ENCODE data around the gene CTNND2. TPM values are rescaled to one million over a fixed set of nuclear protein-coding genes. Genes with fewer than 3 reads are reported as not detected.

CTNND2 gene
- polyA plus RNA-seq, 1 donor from 2014 or later: not detected

DNA sequence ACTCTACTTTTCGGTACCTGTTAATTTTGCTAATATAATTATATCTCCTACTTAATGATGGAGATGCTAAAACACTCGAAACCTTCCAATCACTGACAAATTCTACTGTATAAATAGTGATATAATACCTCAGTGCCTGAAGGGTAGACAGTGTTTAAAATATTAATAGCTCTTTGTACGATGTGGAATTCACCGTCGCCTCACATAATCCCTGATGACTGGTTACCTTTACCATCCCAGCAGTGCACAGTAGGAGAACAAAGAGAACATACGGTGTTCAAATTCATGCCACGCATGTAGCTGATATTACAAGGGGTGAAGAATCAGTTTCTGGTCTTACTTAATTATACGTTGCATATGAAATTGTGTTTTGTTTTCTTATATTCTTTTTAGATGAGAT is 506.7 kb downstream of the CTNND2 start:
- no peaks in the 10 kb centered on the region for H3K4me1 Mint-ChIP-seq
- no peak overlapping the region for H3K4me3 Mint-ChIP-seq
- no peaks in the 10 kb centered on the region for H3K27me3 Mint-ChIP-seq
- no peak overlapping the region for H3K27ac Mint-ChIP-seq
- no peaks in the 10 kb centered on the region for H3K36me3 Mint-ChIP-seq
- H3K9me3 Mint-ChIP-seq: peaks cover 0 to 1% (median 0%) of the 10 kb centered on the region in 3 donors

DNA sequence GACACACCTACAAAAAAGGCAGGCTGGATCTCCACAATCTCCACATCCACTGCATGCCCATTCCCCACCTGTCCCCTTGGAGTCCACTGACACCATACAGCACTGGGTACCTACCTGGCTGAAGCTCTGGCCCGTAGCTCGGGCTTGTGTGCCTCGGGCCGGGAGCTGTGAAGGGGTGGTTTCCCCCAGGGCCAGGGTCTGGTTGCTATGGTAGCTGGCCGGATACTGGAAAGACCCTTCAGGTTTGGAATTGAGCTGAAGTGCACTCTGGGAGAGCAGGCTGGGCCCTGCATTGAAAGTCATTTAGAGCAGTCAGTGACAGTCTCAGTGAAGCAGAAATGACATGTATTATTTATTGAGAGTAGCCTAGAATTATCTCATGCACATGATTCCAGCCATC is 507.3 kb downstream of the CTNND2 start:
- Mint-ChIP-seq H3K4me1 (no peaks in the 10 kb centered on the region), H3K27ac (no peak overlapping the region), H3K4me3 (no peak overlapping the region), H3K9me3 (peaks cover 0 to 1% (median 0%) of the 10 kb centered on the region in 3 donors), H3K36me3 (no peaks in the 10 kb centered on the region), H3K27me3 (no peaks in the 10 kb centered on the region)

DNA sequence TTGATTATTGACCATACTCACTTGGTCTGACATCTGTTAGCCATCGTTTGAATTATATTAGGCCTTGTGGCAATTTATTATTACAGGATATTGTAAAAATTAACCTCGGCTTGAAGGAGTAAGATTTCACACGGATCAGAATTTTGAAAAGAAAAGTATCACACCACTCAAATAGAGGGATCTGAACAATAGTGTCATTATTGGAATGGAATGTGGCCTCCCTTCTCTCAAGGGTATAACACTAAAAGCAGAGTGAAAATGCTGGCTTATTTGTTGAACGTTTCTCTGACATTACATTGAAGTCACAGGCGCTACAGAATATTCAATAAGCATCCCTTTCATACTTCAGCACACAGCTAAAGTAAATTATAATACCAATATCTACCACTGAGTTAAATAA is 509.3 kb downstream of the CTNND2 start:
- Mint-ChIP-seq H3K27ac (no peak overlapping the region), H3K27me3 (peaks cover 1% of the 10 kb centered on the region), H3K9me3 (peaks cover 0 to under 1% (median 0%) of the 10 kb centered on the region in 3 donors), H3K4me3 (no peak overlapping the region), H3K36me3 (no peaks in the 10 kb centered on the region), H3K4me1 (no peaks in the 10 kb centered on the region)

GRCh38 chr5:11390291-11390767 is 513.9 kb downstream of the CTNND2 start:
- Mint-ChIP-seq H3K4me1 (peaks cover 0 to 4% (median 0%) of the 10 kb centered on the region in 3 donors), H3K4me3 (no peak overlapping the region), H3K9me3 (no peaks in the 10 kb centered on the region), H3K27ac (no peak overlapping the region), H3K36me3 (no peaks in the 10 kb centered on the region), H3K27me3 (peaks cover 14% of the 10 kb centered on the region)

- Mint-ChIP-seq H3K4me1 (peaks cover 0 to 8% (median 2%) of the 10 kb centered on the region in 3 donors), H3K4me3 (no peak overlapping the region), H3K9me3 (peaks cover 0 to 2% (median 0%) of the 10 kb centered on the region in 3 donors), H3K36me3 (no peaks in the 10 kb centered on the region), H3K27me3 (peaks cover 30% of the 10 kb centered on the region), H3K27ac (no peak overlapping the region)
Measured at GRCh38 chr5:11387382-11387781, 516.9 kb downstream of the CTNND2 start.

DNA sequence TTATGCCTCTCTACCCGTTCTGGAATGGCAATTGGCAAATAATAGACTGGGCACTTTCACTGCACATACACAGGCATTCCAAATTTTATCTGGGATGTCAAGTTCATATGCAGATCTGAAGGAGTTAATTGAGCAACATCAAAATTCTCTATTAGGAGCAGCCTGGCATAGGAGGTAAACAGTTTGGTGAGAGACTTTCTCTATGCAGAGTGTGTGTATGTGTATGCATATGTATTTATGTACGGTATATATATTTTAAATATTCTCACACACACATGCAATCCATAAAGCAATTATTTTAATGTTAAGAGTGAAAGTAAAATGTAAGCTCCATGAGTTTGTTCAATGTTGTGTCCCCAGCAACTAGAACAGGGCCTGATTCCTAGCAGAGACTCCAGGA is 517.8 kb downstream of the CTNND2 start:
- H3K27me3 Mint-ChIP-seq: peaks cover 32% of the 10 kb centered on the region
- H3K4me1 Mint-ChIP-seq: peaks cover 0 to 8% (median 2%) of the 10 kb centered on the region in 3 donors
- no peaks in the 10 kb centered on the region for H3K36me3 Mint-ChIP-seq
- H3K27ac Mint-ChIP-seq: no peak overlapping the region
- H3K9me3 Mint-ChIP-seq: peaks cover 0 to 2% (median 0%) of the 10 kb centered on the region in 3 donors
- H3K4me3 Mint-ChIP-seq: no peak overlapping the region

DNA sequence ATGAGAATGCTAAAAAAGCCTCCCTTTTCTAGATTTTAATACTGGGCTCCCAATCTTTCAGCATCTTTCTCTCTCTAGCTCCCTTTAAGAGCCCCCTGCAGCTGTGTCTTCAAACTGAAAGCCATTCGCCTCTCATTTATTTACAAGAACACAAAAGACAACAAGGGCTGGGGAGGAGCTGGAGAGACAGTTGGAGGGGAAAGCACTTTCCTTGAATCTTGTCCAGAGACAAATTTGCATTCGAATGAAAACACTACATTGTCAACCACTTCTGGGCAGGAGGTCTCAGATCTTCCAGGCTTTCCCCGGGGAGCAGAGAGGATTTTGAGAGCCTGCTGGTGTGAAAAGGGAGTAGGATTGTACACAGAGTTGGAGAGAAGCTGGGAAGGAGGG is 518.3 kb downstream of the CTNND2 start:
- H3K9me3 Mint-ChIP-seq: peaks cover 0 to 3% (median 0%) of the 10 kb centered on the region in 3 donors
- no peak overlapping the region for H3K4me3 Mint-ChIP-seq
- H3K27me3 Mint-ChIP-seq: peaks cover 32% of the 10 kb centered on the region
- H3K27ac Mint-ChIP-seq: no peak overlapping the region
- H3K4me1 Mint-ChIP-seq: peaks cover 0 to 8% (median 2%) of the 10 kb centered on the region in 3 donors
- no peaks in the 10 kb centered on the region for H3K36me3 Mint-ChIP-seq

GRCh38 chr5:11385251-11385900 is 518.9 kb downstream of the CTNND2 start:
- peaks cover 0 to 3% (median 0%) of the 10 kb centered on the region in 3 donors for H3K9me3 Mint-ChIP-seq
- H3K4me1 Mint-ChIP-seq: peaks cover 0 to 8% (median 2%) of the 10 kb centered on the region in 3 donors
- no peak overlapping the region for H3K27ac Mint-ChIP-seq
- H3K27me3 Mint-ChIP-seq: peaks cover 30% of the 10 kb centered on the region
- H3K4me3 Mint-ChIP-seq: peak overlapping the region in 1 of 4 donors; percentile 50
- H3K36me3 Mint-ChIP-seq: no peaks in the 10 kb centered on the region

DNA sequence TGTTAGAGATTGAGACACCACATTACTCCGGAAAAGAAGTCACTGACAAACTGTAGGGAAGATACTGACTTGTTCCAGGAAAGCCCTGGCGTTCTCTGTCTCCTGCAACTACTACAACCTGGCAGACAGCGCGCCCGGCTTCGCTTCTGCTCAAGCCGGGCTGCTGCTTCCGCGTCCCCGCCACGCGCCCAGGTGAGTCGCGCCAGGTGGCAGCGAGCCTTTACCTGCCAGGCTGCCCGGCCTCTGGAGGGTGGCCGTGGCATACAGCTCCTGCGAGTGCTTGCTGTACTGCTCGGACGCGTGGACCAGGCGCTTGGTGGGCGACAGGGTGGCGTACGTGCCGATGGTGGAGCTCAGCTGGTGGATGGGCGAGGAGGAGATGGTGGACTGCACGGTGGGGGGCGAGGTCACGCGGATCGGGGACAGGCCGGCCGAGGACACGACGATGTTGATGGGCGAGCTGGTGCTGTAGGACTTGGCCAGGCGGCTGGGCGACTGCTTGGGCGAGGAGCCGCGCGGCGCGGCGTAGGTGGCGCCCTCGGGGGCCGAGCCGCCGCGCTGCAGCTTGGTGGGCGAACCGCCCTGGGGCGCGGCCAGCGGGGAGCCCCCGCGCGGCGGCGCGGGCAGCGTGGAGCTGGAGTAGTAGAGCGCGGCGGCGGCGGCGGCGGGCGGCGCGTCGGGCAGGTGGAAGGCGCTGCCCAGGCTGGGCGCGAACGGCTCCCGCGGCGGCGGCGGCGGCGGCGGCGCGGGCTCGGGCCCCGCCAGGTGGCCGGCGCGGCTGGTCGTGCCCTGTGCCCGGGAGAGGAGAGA is 519.6 kb downstream of the CTNND2 start:
- peak overlapping the region in 2 of 4 donors; percentile 35 to 41 for H3K4me3 Mint-ChIP-seq
- H3K36me3 Mint-ChIP-seq: no peaks in the 10 kb centered on the region
- peaks cover 30% of the 10 kb centered on the region for H3K27me3 Mint-ChIP-seq
- peaks cover 0 to 8% (median 2%) of the 10 kb centered on the region in 3 donors for H3K4me1 Mint-ChIP-seq
- H3K9me3 Mint-ChIP-seq: peaks cover 0 to 3% (median 0%) of the 10 kb centered on the region in 3 donors
- no peak overlapping the region for H3K27ac Mint-ChIP-seq

DNA sequence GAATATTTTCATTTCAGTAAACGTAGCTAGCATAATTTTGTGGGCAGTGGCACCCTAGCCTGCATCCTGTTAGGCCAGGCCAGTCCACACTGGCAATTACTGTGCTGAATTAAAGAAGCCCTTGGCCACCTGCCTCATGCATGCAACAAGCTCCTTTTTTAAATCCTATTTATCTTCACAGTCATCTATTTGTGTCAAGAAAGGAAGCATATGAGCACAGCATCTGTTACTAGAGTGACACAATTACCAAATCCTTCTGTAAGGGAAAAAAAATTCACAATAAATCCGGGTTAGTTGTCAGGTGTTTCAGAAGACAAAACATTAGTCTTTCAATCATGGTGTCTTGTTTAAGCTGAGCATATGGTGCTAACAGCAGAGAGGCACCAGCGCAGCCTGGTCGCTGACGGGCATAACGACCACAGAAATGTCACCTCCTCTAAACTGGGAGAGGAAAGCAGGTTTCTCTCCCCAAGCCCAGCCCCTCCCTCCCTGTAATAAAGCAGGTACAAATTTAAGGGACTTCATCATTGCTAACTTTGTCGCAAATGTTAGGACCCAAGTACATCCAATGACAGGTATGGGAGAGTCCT is 520.6 kb downstream of the CTNND2 start:
- H3K9me3 Mint-ChIP-seq: peaks cover 0 to 5% (median 0%) of the 10 kb centered on the region in 3 donors
- H3K27ac Mint-ChIP-seq: peak overlapping the region in 1 of 3 donors; percentile 3
- H3K4me3 Mint-ChIP-seq: no peak overlapping the region
- H3K27me3 Mint-ChIP-seq: peaks cover 30% of the 10 kb centered on the region
- H3K36me3 Mint-ChIP-seq: no peaks in the 10 kb centered on the region
- H3K4me1 Mint-ChIP-seq: peaks cover 0 to 8% (median 2%) of the 10 kb centered on the region in 3 donors

DNA sequence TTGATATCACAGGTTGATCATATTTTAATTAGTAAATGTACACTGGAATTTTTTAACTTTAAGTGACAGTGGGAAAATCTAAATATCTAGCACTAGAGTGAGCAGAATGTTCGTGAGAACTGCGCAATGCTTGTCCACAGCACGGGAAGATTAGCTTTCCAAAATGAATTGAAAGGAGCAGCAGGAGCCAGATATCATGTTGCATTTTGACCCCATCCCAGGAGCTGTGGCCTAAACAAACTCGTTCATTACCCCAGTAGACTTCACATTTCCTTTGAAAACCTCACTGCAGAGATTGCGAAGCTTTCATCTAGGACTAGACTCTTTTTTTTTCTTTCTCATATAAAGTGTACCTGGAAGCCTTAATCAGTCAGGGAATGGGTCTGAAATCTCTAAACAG is 525.8 kb downstream of the CTNND2 start:
- peaks cover 8% of the 10 kb centered on the region for H3K27me3 Mint-ChIP-seq

DNA sequence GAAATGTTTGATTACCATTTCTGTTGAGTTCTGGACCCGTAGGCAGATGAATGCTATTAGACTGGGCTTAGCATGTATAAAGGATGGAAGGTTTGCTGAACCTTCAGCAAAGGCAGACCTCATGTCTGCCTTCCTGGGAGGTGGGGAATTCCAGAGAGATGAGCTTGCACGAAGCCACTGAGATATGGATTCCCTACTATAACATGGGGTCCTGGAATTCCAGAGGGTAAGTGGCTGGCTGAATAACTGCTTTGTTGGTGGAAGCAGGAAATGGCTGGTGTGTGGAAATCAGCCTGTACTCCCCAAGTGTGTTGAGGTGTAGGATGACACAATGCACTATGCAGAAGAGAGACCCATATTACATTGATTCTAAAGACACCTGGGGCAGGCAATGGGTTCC is 526.4 kb downstream of the CTNND2 start:
- no peaks in the 10 kb centered on the region for H3K36me3 Mint-ChIP-seq
- H3K4me3 Mint-ChIP-seq: no peak overlapping the region
- peaks cover 2% of the 10 kb centered on the region for H3K27me3 Mint-ChIP-seq
- no peak overlapping the region for H3K27ac Mint-ChIP-seq
- no peaks in the 10 kb centered on the region for H3K4me1 Mint-ChIP-seq
- H3K9me3 Mint-ChIP-seq: peaks cover 0 to 3% (median 0%) of the 10 kb centered on the region in 3 donors

More for the DNA sequence above, 525.8 kb downstream of the CTNND2 start:
- no peak overlapping the region for H3K27ac Mint-ChIP-seq
- H3K9me3 Mint-ChIP-seq: peaks cover 0 to 3% (median 0%) of the 10 kb centered on the region in 3 donors
- H3K4me3 Mint-ChIP-seq: no peak overlapping the region
- H3K4me1 Mint-ChIP-seq: no peaks in the 10 kb centered on the region
- H3K36me3 Mint-ChIP-seq: no peaks in the 10 kb centered on the region

DNA sequence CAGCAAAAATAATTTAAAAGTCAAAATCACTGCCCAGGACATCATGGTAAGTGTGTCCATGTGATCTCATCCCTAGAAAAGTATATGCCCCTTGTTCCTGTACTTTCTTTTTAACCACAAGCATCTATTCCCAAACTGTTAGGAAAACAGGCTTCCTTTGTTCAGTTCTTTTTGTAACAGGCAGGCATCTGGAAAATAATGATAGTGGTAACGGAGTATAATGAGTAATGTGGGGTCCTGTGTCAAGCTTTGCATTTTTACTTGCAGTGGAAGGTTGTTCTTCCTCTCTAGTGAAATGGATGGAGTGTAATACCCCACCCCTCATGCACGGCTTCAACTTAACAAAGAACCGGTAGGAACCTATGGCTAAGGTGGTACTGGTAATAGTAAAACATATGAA is 532.1 kb downstream of the CTNND2 start:
- Mint-ChIP-seq H3K4me3 (no peak overlapping the region), H3K27ac (no peak overlapping the region), H3K9me3 (no peaks in the 10 kb centered on the region), H3K4me1 (no peaks in the 10 kb centered on the region), H3K36me3 (no peaks in the 10 kb centered on the region), H3K27me3 (no peaks in the 10 kb centered on the region)

GRCh38 chr5:11371021-11371420 is 533.2 kb downstream of the CTNND2 start:
- no peaks in the 10 kb centered on the region for H3K4me1 Mint-ChIP-seq
- no peak overlapping the region for H3K27ac Mint-ChIP-seq
- H3K27me3 Mint-ChIP-seq: no peaks in the 10 kb centered on the region
- no peak overlapping the region for H3K4me3 Mint-ChIP-seq
- H3K36me3 Mint-ChIP-seq: no peaks in the 10 kb centered on the region
- no peaks in the 10 kb centered on the region for H3K9me3 Mint-ChIP-seq

DNA sequence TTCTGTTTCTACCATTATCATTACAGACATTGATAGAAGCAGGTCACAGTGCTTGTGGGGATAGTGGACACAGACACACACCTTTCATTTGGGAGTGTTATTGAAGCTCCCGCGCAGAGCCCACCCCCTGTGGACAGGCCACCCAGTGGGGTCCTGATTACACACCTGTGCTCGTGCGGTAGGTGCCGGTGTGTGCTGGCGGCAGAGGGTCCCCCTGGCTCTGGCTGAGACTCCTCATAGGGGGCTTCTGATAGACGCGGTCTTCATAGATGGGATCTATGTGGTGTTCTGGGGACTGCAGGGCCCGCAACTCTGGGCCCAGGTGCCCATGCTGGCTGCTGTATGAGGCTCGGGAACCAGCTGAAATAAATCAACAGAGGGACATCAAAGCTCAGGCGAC is 539.7 kb downstream of the CTNND2 start:
- Mint-ChIP-seq H3K4me3 (no peak overlapping the region), H3K27ac (no peak overlapping the region), H3K36me3 (no peaks in the 10 kb centered on the region), H3K4me1 (no peaks in the 10 kb centered on the region), H3K9me3 (no peaks in the 10 kb centered on the region), H3K27me3 (peaks cover 4% of the 10 kb centered on the region)
